A204.1 (cell line): ENCODE results near the gene ASPSCR1.

Experiments used
- FAIRE-seq: peaks from 2 replicates; lab custom pipeline; 2012; peaks lifted over from hg19 to GRCh38; lab: Jason Lieb, UNC

The ASPSCR1 gene

GRCh38 chr17:82013772-82014321 lies 36.4 kb downstream of the ASPSCR1 start:
- no peak for FAIRE-seq

GRCh38 chr17:82014432-82014831 lies 37.0 kb downstream of the ASPSCR1 start:
- no peak for FAIRE-seq

GRCh38 chr17:82014971-82015310 lies 37.5 kb downstream of the ASPSCR1 start:
- no peak for FAIRE-seq

- no peak for FAIRE-seq
Measured at GRCh38 chr17:82015311-82015971, 38.0 kb downstream of the ASPSCR1 start.

GRCh38 chr17:82016061-82016874 lies 38.8 kb downstream of the ASPSCR1 start:
- no peak for FAIRE-seq

GRCh38 chr17:82016875-82017459 lies 39.5 kb downstream of the ASPSCR1 start:
- no peak for FAIRE-seq

- no peak for FAIRE-seq
Measured at GRCh38 chr17:82017612-82018151, 40.3 kb downstream of the ASPSCR1 start.

GRCh38 chr17:82018152-82018988 lies 40.9 kb downstream of the ASPSCR1 start:
- no peak for FAIRE-seq

- FAIRE-seq, result no peak
Measured at GRCh38 chr17:82018989-82019689, 41.7 kb downstream of the ASPSCR1 start.

- FAIRE-seq, result no peak
Measured at GRCh38 chr17:82019690-82020571, 42.5 kb downstream of the ASPSCR1 start.

GRCh38 chr17:82020572-82021106 lies 43.2 kb downstream of the ASPSCR1 start:
- FAIRE-seq, result no peak

- FAIRE-seq, result no peak
Measured at GRCh38 chr17:82021107-82021899, 43.9 kb downstream of the ASPSCR1 start.

- no peak for FAIRE-seq
Measured at GRCh38 chr17:82021900-82022309, 44.5 kb downstream of the ASPSCR1 start.

GRCh38 chr17:82022310-82022980 lies 45.0 kb downstream of the ASPSCR1 start, which contains the start of gene CENPX:
TSS of gene CENPX (minus strand) at chr17:82022878. CDS start at chr17:82022861, 17 bp downstream.
- no peak for FAIRE-seq

GRCh38 chr17:82022981-82023446 lies 45.6 kb downstream of the ASPSCR1 start, which contains the start of gene LRRC45:
TSS of gene LRRC45 (plus strand) at chr17:82023305. CDS start at chr17:82023644, 339 bp downstream.
- peak; percentile 99 for FAIRE-seq

- no peak for FAIRE-seq
Measured at GRCh38 chr17:82023447-82024241, 46.2 kb downstream of the ASPSCR1 start.

GRCh38 chr17:82024859-82025258 lies 47.4 kb downstream of the ASPSCR1 start:
- FAIRE-seq, result no peak
